Ascending aorta (tissue), 2 donors: Measurements from ENCODE around the gene ADAMTSL3. TPM values are rescaled to one million over a fixed set of nuclear protein-coding genes. Genes with fewer than 3 reads are reported as not detected.

ENCODE experiments used
- DNase-seq, 2 donors: peaks; one replicate each; pipeline ENCODE4 v3.0.0-alpha.2; 2019; ENCODE audit warnings: low spot score in 2 of 2
- H3K27ac ChIP-seq, 2 donors: fragments of 200-600 bp; sonication (generic); one replicate each; pipeline ENCODE4 v1.5.1; 2016 to 2017; ENCODE audit warnings: mild to moderate bottlenecking in 1 of 2
- H3K27me3 ChIP-seq: fragments of 200-600 bp; sonication (generic); one replicate; pipeline ENCODE4 v1.5.1; 2017
- H3K36me3 ChIP-seq, 2 donors: fragments of 200-600 bp; sonication (generic); one replicate each; pipeline ENCODE4 v1.5.1; 2016
- H3K4me1 ChIP-seq, 2 donors: fragments of 200-600 bp; sonication (generic); one replicate each; pipeline ENCODE4 v1.5.1; 2016 to 2017; ENCODE audit warnings: mild to moderate bottlenecking in 1 of 2
- H3K4me3 ChIP-seq, 2 donors: fragments of 200-600 bp; sonication (generic); one replicate each; pipeline ENCODE4 v1.5.1; 2016 to 2017; ENCODE audit warnings: mild to moderate bottlenecking in 1 of 2
- H3K9me3 ChIP-seq, 2 donors: fragments of 200-600 bp; sonication (generic); one replicate each; pipeline ENCODE4 v1.5.1; 2016
- CTCF ChIP-seq, 3 experiments: fragments of 200-600 bp in 2 of 3; fragments of 450-650 bp in 1 of 3; sonication (generic) in 2 of 3; IDR thresholded peaks; one replicate each; pipeline ENCODE4 v1.5.1; 2016 to 2019; ENCODE audit warnings: antibody characterized with exemption in 3 of 3, mild to moderate bottlenecking in 1 of 3, moderate library complexity in 1 of 3
- intact Hi-C: fragments of 100-400 bp; cut with DNase I; formaldehyde crosslinking; loops from one replicate; pipeline ENCODE4 v1.15.1; 2023
- total RNA-seq: library from RNA; depleted of rRNA; stranded (reverse); fragments of >200 nt; gene quantifications from one replicate; pipeline ENCODE4 v1.1.0, GENCODE V29; 2016

Gene ADAMTSL3
- total RNA-seq, 1 donor from 2014 or later = 28.1 TPM

DNA sequence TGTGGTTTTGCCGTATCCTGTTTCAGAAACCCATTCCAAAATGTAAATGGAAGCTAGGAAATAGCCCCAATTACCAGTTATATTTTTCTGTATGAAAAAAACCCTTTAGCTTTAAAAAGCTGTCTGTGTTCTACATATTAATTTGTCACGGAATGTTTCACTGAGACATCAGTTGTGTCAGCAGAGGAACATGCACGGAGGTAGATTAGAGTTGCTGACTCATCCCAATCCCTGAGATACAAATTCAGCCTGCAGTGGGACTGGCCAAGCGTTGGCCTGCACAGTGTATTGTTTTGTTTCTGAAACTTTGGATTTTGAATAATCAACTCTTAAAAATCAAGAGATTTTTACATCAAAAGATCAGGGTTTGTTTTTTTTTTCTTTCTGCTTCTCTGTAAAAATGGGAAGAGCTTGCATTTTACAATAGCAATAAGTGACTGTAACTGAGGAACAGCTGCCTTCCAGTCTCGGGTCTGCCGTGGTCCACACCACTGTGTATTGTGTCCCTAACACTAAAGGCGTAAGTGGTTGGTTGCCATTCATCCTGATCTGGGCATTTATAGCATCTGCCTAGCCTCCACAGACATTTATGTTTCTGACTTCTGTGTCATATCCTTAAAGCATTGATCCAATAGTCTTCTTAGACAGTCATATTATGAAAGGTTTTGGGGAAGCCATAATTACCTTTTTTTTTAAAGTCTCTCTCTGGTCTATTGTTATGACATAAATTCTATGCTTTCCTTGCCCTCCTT is 218.1 kb downstream of the ADAMTSL3 start:
- H3K4me3 ChIP-seq = no peak overlapping the region
- intact Hi-C loops = no loop called here
- no peaks in the 10 kb centered on the region for H3K36me3 ChIP-seq
- H3K4me1 ChIP-seq = no peaks in the 10 kb centered on the region
- H3K27me3 ChIP-seq = no peaks in the 10 kb centered on the region
- no peaks in the 10 kb centered on the region for H3K9me3 ChIP-seq
- no peak overlapping the region for H3K27ac ChIP-seq
- no peak for TF ChIP-seq CTCF (IDR thresholded peaks at IDR 0.05)
- no peak for DNase-seq

GRCh38 chr15:83873966-83874365 is 220.0 kb downstream of the ADAMTSL3 start:
- intact Hi-C loops = no loop called here

DNA sequence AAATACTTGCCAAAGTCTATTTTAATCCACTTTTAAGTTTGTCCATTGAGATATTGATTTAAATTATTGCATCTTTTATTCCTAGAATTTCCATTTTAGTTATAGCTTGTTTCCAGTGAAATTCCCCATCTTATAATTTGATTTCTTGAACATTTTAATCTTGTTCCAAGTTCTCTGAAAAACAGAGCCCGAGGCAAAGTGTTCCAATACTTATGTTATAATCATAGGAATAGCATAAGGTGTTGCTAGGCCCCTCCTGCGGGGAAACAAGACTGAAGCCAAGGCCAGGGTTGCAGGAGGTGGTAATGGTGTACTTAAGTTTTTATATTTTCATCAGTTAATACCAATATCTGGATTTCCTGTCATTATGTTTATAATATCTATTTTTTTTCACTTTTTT is 226.6 kb downstream of the ADAMTSL3 start:
- DNase-seq = no peak
- Histone ChIP-seq H3K27ac (no peak overlapping the region), H3K27me3 (no peaks in the 10 kb centered on the region), H3K36me3 (peaks cover 2 to 3% of the 10 kb centered on the region in 2 donors), H3K4me3 (no peak overlapping the region), H3K9me3 (no peaks in the 10 kb centered on the region), H3K4me1 (no peaks in the 10 kb centered on the region)
- intact Hi-C loops = no loop called here
- TF ChIP-seq CTCF (IDR thresholded peaks at IDR 0.05) = no peak

More at GRCh38 chr15:83873966-83874365, 220.0 kb downstream of the ADAMTSL3 start:
- Histone ChIP-seq H3K4me3 (no peak overlapping the region), H3K36me3 (no peaks in the 10 kb centered on the region), H3K4me1 (no peaks in the 10 kb centered on the region), H3K27ac (no peak overlapping the region), H3K9me3 (no peaks in the 10 kb centered on the region), H3K27me3 (no peaks in the 10 kb centered on the region)
- no peak for DNase-seq
- TF ChIP-seq CTCF (IDR thresholded peaks at IDR 0.05) = no peak

- no peaks in the 10 kb centered on the region for H3K4me1 ChIP-seq
- intact Hi-C loops = no loop called here
- no peak overlapping the region for H3K4me3 ChIP-seq
- H3K27me3 ChIP-seq = no peaks in the 10 kb centered on the region
- no peak for TF ChIP-seq CTCF (IDR thresholded peaks at IDR 0.05)
- peaks cover 2 to 8% of the 10 kb centered on the region in 2 donors for H3K36me3 ChIP-seq
- no peak for DNase-seq
- no peak overlapping the region for H3K27ac ChIP-seq
- no peaks in the 10 kb centered on the region for H3K9me3 ChIP-seq
Measured at GRCh38 chr15:83881156-83881555, 227.2 kb downstream of the ADAMTSL3 start.

DNA sequence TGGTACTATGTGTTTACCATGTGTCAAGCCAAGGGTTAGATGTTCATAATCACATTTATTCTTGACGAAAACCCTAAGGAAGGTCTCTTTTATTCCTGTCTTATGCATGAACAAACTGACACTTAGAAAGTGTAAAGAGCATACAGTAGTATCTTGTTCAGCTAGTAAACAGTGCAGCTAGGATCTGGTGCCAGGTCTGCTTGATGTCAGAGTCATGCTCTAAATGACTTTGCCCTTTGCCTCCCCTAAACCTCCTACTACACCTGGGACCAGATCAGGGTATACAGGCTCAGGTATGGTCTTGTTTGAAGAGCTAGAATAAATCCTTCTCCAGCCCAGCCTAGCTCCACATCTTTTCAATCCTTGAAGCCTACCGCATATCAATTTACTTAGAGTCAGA is 232.4 kb downstream of the ADAMTSL3 start:
- peaks cover 5 to 24% of the 10 kb centered on the region in 2 donors for H3K36me3 ChIP-seq
- no peak overlapping the region for H3K4me3 ChIP-seq
- H3K27me3 ChIP-seq = no peaks in the 10 kb centered on the region
- H3K9me3 ChIP-seq = no peaks in the 10 kb centered on the region
- H3K4me1 ChIP-seq = no peaks in the 10 kb centered on the region
- no peak overlapping the region for H3K27ac ChIP-seq
- intact Hi-C loops = no loop called here
- no peak for DNase-seq
- TF ChIP-seq CTCF (IDR thresholded peaks at IDR 0.05) = no peak
